Esophagus muscularis mucosa (tissue), 4 donors: ENCODE measurements around the gene PADI6.

Source experiments
- EP300 ChIP-seq: sonication (generic); formaldehyde crosslinking; IDR thresholded peaks from one replicate; pipeline ENCODE4 v1.6.1; 2017; ENCODE audit warnings: antibody characterized with exemption
- POLR2A ChIP-seq: fragments of 450-650 bp; IDR thresholded peaks from one replicate; pipeline ENCODE4 v1.6.1; 2017; ENCODE audit warnings: antibody characterized with exemption, moderate library complexity, mild to moderate bottlenecking, low read depth
- POLR2AphosphoS5 ChIP-seq, 2 donors: sonication (generic); formaldehyde crosslinking; IDR thresholded peaks; one replicate each; pipeline ENCODE4 v1.6.1; 2017; ENCODE audit warnings: antibody characterized with exemption in 2 of 2
- TF ChIP-seq, protein P1 (sequence below), 3 experiments: fragments of 200-600 bp in 2 of 3; fragments of 450-650 bp in 1 of 3; sonication (generic) in 2 of 3; IDR thresholded peaks; one replicate each; pipeline ENCODE4 v1.5.1; 2017 to 2019; ENCODE audit warnings: antibody characterized with exemption in 3 of 3, mild to moderate bottlenecking in 2 of 3, moderate library complexity in 1 of 3

DNA sequence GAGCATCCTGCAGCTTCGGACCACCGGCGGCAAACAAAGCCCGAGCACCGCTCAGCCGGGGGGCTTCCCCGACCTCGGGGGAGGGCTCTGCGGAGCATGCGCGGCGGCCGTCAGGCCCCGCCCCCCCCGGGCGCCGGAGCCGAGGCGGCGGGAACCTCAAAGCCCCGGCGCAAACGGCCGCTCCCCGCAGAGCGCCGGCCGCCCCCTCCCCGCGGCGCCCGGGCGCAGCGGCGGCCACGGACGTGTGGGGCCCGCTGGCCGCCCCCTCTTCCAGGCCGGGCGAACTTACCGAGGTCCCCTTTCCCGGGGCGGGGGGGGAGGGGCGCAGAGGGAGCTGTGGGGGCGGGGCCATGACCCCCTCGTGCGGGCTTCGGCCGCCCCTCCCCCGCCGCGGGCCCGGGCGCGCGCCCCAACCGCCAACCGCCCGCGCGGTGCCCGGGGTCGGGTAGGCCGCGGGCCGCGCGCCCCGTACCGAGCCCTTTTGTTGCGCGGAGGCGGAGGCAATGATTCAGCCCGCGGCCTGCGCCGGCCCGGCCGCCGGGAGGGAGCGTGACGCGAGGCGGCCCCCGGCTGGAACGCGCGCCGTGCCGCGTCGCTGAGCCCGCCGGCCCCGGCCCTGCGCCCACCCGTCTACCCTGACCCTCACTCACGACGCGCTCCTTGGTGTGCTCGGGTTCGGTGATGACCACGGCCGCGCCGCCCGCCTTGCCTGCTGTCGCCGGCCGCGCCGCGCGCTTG, 65.8 kb downstream of the PADI6 start:
- TF ChIP-seq, protein P1, sequence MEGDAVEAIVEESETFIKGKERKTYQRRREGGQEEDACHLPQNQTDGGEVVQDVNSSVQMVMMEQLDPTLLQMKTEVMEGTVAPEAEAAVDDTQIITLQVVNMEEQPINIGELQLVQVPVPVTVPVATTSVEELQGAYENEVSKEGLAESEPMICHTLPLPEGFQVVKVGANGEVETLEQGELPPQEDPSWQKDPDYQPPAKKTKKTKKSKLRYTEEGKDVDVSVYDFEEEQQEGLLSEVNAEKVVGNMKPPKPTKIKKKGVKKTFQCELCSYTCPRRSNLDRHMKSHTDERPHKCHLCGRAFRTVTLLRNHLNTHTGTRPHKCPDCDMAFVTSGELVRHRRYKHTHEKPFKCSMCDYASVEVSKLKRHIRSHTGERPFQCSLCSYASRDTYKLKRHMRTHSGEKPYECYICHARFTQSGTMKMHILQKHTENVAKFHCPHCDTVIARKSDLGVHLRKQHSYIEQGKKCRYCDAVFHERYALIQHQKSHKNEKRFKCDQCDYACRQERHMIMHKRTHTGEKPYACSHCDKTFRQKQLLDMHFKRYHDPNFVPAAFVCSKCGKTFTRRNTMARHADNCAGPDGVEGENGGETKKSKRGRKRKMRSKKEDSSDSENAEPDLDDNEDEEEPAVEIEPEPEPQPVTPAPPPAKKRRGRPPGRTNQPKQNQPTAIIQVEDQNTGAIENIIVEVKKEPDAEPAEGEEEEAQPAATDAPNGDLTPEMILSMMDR (IDR thresholded peaks at IDR 0.05), result no peak
- TF ChIP-seq POLR2A (no peak), POLR2AphosphoS5 (IDR thresholded peaks at IDR 0.05) (no peak), EP300 (no peak)
